Natural killer cell (primary cell): Measurements from ENCODE around the gene HM13. TPM values are rescaled to one million over a fixed set of nuclear protein-coding genes. Genes with fewer than 3 reads are reported as not detected.
A peak's percentile ranks its signal among the peaks of the same experiment; 100 is the strongest.

ENCODE experiments used
- ATAC-seq, 3 donors: fragments of 150-1000 bp in 2 of 3; fragments of 200-7000 bp in 1 of 3; cut with Tn5 transposase; 1 replicate in 1 of 3; 2 replicates in 2 of 3; pipeline ENCODE4 v1.10.0; 2021; ENCODE audit warnings: mild to moderate bottlenecking in 2 of 3, moderate library complexity in 2 of 3
- DNase-seq, 2 donors: peaks; one replicate each; pipeline versions ENCODE4 v3.0.0 to v3.0.0-alpha.2; 2013 to 2021; ENCODE audit warnings: mixed read lengths in 1 of 2
- H3K27ac ChIP-seq: one replicate; pipeline ENCODE4 v1.5.1; 2013; ENCODE audit warnings: mild to moderate bottlenecking, low read length
- H3K27me3 ChIP-seq: one replicate; pipeline ENCODE4 v1.6.1; 2013; ENCODE audit warnings: low read length; ENCODE audit not compliant: control insufficient read depth, insufficient read depth
- H3K36me3 ChIP-seq: one replicate; pipeline ENCODE4 v1.6.1; 2013; ENCODE audit warnings: low read length; ENCODE audit not compliant: control insufficient read depth, insufficient read depth
- H3K4me1 ChIP-seq: one replicate; pipeline ENCODE4 v1.6.1; 2013; ENCODE audit warnings: low read length; ENCODE audit not compliant: control insufficient read depth, insufficient read depth
- H3K4me3 ChIP-seq: one replicate; pipeline ENCODE4 v1.5.1; 2013; ENCODE audit warnings: low read length
- H3K9me3 ChIP-seq: one replicate; pipeline ENCODE4 v1.6.1; 2013; ENCODE audit warnings: low read length; ENCODE audit not compliant: control insufficient read depth, insufficient read depth
- H3K27ac Mint-ChIP-seq, 2 donors: one replicate each; pipeline ENCODE4 v1.8.0; 2022; ENCODE audit warnings: mild to moderate bottlenecking in 2 of 2, mixed read lengths in 2 of 2, moderate library complexity in 1 of 2
- H3K27me3 Mint-ChIP-seq, 2 donors: one replicate each; pipeline ENCODE4 v1.8.0; 2022; ENCODE audit warnings: low read depth in 2 of 2, mixed read lengths in 2 of 2
- H3K36me3 Mint-ChIP-seq: one replicate; pipeline ENCODE4 v1.8.0; 2022; ENCODE audit warnings: mixed read lengths
- H3K4me1 Mint-ChIP-seq, 2 donors: one replicate each; pipeline ENCODE4 v1.8.0; 2022; ENCODE audit warnings: mixed read lengths in 2 of 2
- H3K4me3 Mint-ChIP-seq: one replicate; pipeline ENCODE4 v1.8.0; 2022; ENCODE audit warnings: mild to moderate bottlenecking, moderate library complexity, mixed read lengths
- H3K9me3 Mint-ChIP-seq, 2 donors: one replicate each; pipeline ENCODE4 v1.8.0; 2022; ENCODE audit warnings: mixed read lengths in 2 of 2
- CTCF ChIP-seq: fragments of 200-600 bp; IDR thresholded peaks from one replicate; pipeline ENCODE4 v1.8.0; 2022; ENCODE audit warnings: antibody characterized with exemption
- WGBS: methylation state at CpG from one replicate; pipeline ENCODE4 v1.1.7; 2013; ENCODE audit warnings: missing lambda C conversion rate; ENCODE audit not compliant: insufficient coverage; 5-methylcytosine and 5-hydroxymethylcytosine counted together
- intact Hi-C: fragments of 100-400 bp; cut with micrococcal nuclease; formaldehyde crosslinking; loops from one replicate; pipeline ENCODE4 v1.14.2; 2022
- total RNA-seq, 4 donors: library from RNA; stranded (reverse); fragments of 120-200 nt in 1 of 4; gene quantifications; one replicate each; pipeline versions ENCODE4 v1.2.3 to v1.2.4, GENCODE V29; 2013 to 2022

Gene HM13
- total RNA-seq, 3 donors from 2014 or later (not counting 1 experiment from before 2014, with no cell fraction given): 97.5 to 135 (median 104) TPM

GRCh38 chr20:31570021-31570463 lies 55.8 kb downstream of the HM13 start:
- TF ChIP-seq CTCF: no peak
- Histone ChIP-seq H3K27me3 (no peaks in the 10 kb centered on the region), H3K36me3 (peaks cover 16% of the 10 kb centered on the region), H3K27ac (no peak overlapping the region), H3K4me1 (peaks cover 26% of the 10 kb centered on the region), H3K4me3 (no peak overlapping the region), H3K9me3 (no peaks in the 10 kb centered on the region)
- Mint-ChIP-seq H3K36me3 (no peaks in the 10 kb centered on the region), H3K4me3 (no peak overlapping the region), H3K27me3 (no peaks in the 10 kb centered on the region), H3K27ac (peak overlapping the region in 1 of 2 donors; percentile 67), H3K4me1 (peaks cover 28 to 41% of the 10 kb centered on the region in 2 donors), H3K9me3 (no peaks in the 10 kb centered on the region)
- DNase-seq (peak in 1 of 2 donors; percentile 8), ATAC-seq (no peak)
- WGBS: 80% methylated on average over 8 of the region's 8 CpGs
- intact Hi-C loops: no loop called here

DNA sequence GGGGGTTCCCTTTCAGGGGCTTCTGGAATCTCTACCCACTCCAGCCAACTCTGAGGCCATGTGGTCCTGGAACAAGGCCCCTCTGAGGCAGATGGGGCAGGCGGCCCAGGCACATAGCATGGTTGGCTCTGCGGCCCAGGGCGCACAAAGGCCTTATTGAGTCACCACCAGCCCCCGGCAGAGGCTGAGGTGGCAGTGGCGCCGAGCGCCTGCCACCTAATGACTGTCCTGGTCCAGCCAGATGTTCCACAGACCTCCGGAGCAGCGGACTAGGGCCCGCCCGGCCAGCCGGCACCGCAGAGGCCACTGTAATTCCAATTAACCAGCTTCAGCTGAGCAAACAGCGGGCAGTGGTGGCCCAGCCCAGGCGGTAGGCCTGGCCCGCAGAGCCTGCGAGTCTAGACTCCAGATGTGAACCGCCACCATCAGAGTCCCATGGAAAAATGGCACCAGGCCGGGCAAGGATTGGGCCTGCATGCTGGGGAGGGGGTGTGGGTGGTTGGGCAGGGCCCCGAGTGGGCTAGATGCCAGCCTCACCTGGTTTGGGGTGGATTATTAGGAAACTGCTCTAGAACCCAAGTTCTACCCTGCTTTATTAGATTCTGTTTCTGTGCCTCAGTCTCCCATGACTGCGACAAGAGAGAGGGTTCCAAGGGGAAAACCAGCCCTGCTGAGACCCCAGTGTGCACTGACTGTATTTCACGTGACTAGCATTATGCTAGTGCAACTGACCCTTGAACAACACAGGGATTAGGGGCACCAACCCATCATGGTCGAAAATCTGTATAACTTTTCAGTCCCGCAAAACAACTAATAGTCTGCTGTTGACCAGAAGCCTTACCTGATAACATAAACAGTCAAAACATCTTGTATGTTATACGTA lies 56.7 kb downstream of the HM13 start:
- Mint-ChIP-seq H3K9me3 (no peaks in the 10 kb centered on the region), H3K36me3 (no peaks in the 10 kb centered on the region), H3K27me3 (no peaks in the 10 kb centered on the region), H3K4me1 (peaks cover 28 to 41% of the 10 kb centered on the region in 2 donors), H3K27ac (peak overlapping the region; percentile 88 to 92), H3K4me3 (peak overlapping the region; percentile 93)
- Histone ChIP-seq H3K9me3 (no peaks in the 10 kb centered on the region), H3K27ac (no peak overlapping the region), H3K36me3 (peaks cover 11% of the 10 kb centered on the region), H3K27me3 (no peaks in the 10 kb centered on the region), H3K4me1 (peaks cover 26% of the 10 kb centered on the region), H3K4me3 (no peak overlapping the region)
- 97% methylated on average over 25 of the region's 25 CpGs for WGBS
- no peak for TF ChIP-seq CTCF
- no peak for ATAC-seq
- DNase-seq: no peak
- intact Hi-C loops: no loop called here

GRCh38 chr20:31572042-31572700 lies 57.9 kb downstream of the HM13 start:
- H3K27ac Mint-ChIP-seq: peak overlapping the region; percentile 88 to 92
- Histone ChIP-seq H3K4me1 (peaks cover 14% of the 10 kb centered on the region), H3K4me3 (peak overlapping the region; percentile 66), H3K36me3 (peaks cover 7% of the 10 kb centered on the region), H3K9me3 (no peaks in the 10 kb centered on the region), H3K27ac (peak overlapping the region; percentile 74), H3K27me3 (no peaks in the 10 kb centered on the region)
- DNase-seq: peak in 1 of 2 donors; percentile 25
- no peak for TF ChIP-seq CTCF
- no peak for ATAC-seq
- H3K36me3 Mint-ChIP-seq: no peaks in the 10 kb centered on the region
- no peaks in the 10 kb centered on the region for H3K9me3 Mint-ChIP-seq
- 39% methylated on average over 17 of the region's 17 CpGs for WGBS
- H3K4me1 Mint-ChIP-seq: peaks cover 24 to 33% of the 10 kb centered on the region in 2 donors
- no peaks in the 10 kb centered on the region for H3K27me3 Mint-ChIP-seq
- intact Hi-C loops: loop anchor here (1.0 kb wide), 1 partner anchor 33 kb away; the partner anchor contains the start of gene ID1
- H3K4me3 Mint-ChIP-seq: peak overlapping the region; percentile 93
